ENCODE measurements around the gene TMEM218.
"Not testable (repeated sequence)": the region's sequence is repeated elsewhere in the genome, so short reads cannot be mapped to it uniquely, and the experiment has no call there.

TMEM218 gene

GRCh38 chr11:125075242-125075625 is 36.2 kb downstream of the TMEM218 start:
- no peak for DNase-seq (ENCODE audit: low spot score)

GRCh38 chr11:125074511-125075241 is 36.8 kb downstream of the TMEM218 start:
- no peak for DNase-seq (ENCODE audit: low spot score)

- no peak for DNase-seq (ENCODE audit: low spot score)
Measured at GRCh38 chr11:125073616-125074483, 37.6 kb downstream of the TMEM218 start.

- no peak for DNase-seq (ENCODE audit: low spot score)
Measured at GRCh38 chr11:125072961-125073590, 38.4 kb downstream of the TMEM218 start.

- peak; percentile 79 for DNase-seq (ENCODE audit: low spot score)
Measured at GRCh38 chr11:125072218-125072960, 39.0 kb downstream of the TMEM218 start.

- DNase-seq (ENCODE audit: low spot score): no peak
Measured at GRCh38 chr11:125071846-125072217, 39.6 kb downstream of the TMEM218 start.

- no peak for DNase-seq (ENCODE audit: low spot score)
Measured at GRCh38 chr11:125071435-125071834, 40.0 kb downstream of the TMEM218 start.

GRCh38 chr11:125070699-125071254 is 40.6 kb downstream of the TMEM218 start:
- DNase-seq (ENCODE audit: low spot score): peak; percentile 77

GRCh38 chr11:125069796-125070195 is 41.6 kb downstream of the TMEM218 start:
- no peak for DNase-seq (ENCODE audit: low spot score)

GRCh38 chr11:125069008-125069407 is 42.4 kb downstream of the TMEM218 start:
- no peak for DNase-seq (ENCODE audit: low spot score)

GRCh38 chr11:125068368-125068767 is 43.1 kb downstream of the TMEM218 start:
- DNase-seq (ENCODE audit: low spot score): no peak

- no peak for DNase-seq (ENCODE audit: low spot score)
Measured at GRCh38 chr11:125064070-125064469, 47.4 kb downstream of the TMEM218 start.

GRCh38 chr11:125063429-125064043 is 47.9 kb downstream of the TMEM218 start:
- no peak for DNase-seq (ENCODE audit: low spot score)

- peak; percentile 54 for DNase-seq (ENCODE audit: low spot score)
Measured at GRCh38 chr11:125062931-125063428, 48.4 kb downstream of the TMEM218 start, which contains the start of gene SLC37A2. Gene SLC37A2 (plus strand): TSS chr11:125063305. CDS start chr11:125063368, 63 bp downstream.

- no peak for DNase-seq (ENCODE audit: low spot score)
Measured at GRCh38 chr11:125062218-125062930, 49.1 kb downstream of the TMEM218 start.

GRCh38 chr11:125061281-125061680 is 50.1 kb downstream of the TMEM218 start:
- DNase-seq (ENCODE audit: low spot score): no peak

- no peak for DNase-seq (ENCODE audit: low spot score)
Measured at GRCh38 chr11:125057693-125058016, 53.8 kb downstream of the TMEM218 start.

GRCh38 chr11:125056931-125057692 is 54.3 kb downstream of the TMEM218 start:
- DNase-seq (ENCODE audit: low spot score): no peak

GRCh38 chr11:125056111-125056510 is 55.3 kb downstream of the TMEM218 start:
- not testable (repeated sequence) for DNase-seq (ENCODE audit: low spot score)
